ENCODE data around the gene ZNF768.
"Not testable (repeated sequence)": the region's sequence is repeated elsewhere in the genome, so short reads cannot be mapped to it uniquely, and the experiment has no call there.

ZNF768 gene

DNA sequence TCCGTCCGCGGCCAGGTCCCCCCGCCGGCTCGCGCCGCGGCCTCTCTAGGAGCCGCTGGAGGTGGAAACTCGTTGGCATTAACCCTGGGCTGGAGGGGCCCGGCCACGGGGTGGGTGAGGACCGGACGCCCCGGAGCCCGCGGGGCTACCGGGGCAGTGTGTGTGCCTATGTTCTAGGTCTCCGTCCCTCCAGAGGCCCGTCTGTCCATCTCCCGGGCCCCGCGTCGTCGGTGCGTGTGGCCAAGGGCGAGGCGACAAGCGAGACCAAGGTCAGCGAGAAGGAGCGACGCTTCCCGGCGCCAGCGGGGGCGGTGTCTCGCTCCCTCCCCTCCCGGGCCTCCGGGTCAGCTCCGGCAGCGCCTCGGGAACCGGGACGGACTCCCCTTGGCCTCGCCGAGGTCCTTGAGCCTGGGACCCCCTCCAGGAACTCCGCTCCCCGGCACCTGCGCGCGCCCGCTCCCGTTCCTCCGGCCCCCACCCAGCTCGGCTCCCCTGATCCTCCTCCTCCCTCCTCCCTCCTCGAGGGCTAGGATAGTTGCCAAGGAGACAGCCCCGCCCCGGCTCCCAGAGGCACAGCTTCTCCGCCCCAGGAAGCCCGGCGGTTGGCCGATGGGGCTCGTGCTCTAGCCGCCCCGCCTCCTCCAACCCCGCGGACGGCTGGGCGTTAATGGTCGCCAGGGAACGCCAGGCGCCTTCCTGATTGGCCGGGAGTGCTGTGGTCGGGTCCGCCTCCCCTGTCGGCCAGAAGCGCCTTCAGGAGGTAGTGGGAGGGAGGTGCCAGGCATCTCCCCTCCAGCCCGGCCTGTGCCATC is 663 bp upstream of the ZNF768 start:
- DNase-seq (ENCODE audit: low spot score) = peak; percentile 99
- in situ Hi-C loops (cut with MboI; ENCODE audit: low pct_unique_long_range_greater_than_20kb, low sequenced_read_pairs, unreplicated experiment) = loop anchor here (25.0 kb wide), 1 partner anchor 110 kb away; no protein-coding TSS in a partner anchor
- TF ChIP-seq CTCF (IDR thresholded peaks at IDR 0.05; ENCODE audit: extremely low read depth, insufficient read depth, missing control alignments) = peak; percentile 4

DNA sequence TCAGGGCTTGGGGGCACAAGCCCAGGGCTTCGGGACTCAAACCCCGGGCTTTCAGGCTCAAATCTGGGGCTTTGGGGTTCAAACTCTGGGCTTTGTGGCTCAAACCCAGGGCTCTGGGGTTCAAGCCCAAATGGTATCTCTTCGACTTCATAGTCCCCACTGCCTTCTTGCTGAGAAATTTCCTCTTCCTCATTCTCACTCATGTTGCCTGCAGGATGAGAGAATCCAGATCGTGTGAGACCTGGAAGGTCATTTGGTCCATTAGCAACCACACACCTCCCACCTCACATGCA is 576 bp downstream of the ZNF768 start:
- in situ Hi-C loops (cut with MboI; ENCODE audit: low pct_unique_long_range_greater_than_20kb, low sequenced_read_pairs, unreplicated experiment) = loop anchor here (25.0 kb wide), 1 partner anchor 112 kb away; no protein-coding TSS in a partner anchor
- no peak for DNase-seq (ENCODE audit: low spot score)
- TF ChIP-seq CTCF (IDR thresholded peaks at IDR 0.05; ENCODE audit: extremely low read depth, insufficient read depth, missing control alignments) = no peak

- DNase-seq (ENCODE audit: low spot score) = no peak
- no peak for TF ChIP-seq CTCF (IDR thresholded peaks at IDR 0.05; ENCODE audit: extremely low read depth, insufficient read depth, missing control alignments)
- in situ Hi-C loops (cut with MboI; ENCODE audit: low pct_unique_long_range_greater_than_20kb, low sequenced_read_pairs, unreplicated experiment) = loop anchor here (25.0 kb wide), 1 partner anchor 112 kb away; no protein-coding TSS in a partner anchor
These were observed 1.5 kb downstream of the ZNF768 start for GRCh38 chr16:30524575-30525568.

DNA sequence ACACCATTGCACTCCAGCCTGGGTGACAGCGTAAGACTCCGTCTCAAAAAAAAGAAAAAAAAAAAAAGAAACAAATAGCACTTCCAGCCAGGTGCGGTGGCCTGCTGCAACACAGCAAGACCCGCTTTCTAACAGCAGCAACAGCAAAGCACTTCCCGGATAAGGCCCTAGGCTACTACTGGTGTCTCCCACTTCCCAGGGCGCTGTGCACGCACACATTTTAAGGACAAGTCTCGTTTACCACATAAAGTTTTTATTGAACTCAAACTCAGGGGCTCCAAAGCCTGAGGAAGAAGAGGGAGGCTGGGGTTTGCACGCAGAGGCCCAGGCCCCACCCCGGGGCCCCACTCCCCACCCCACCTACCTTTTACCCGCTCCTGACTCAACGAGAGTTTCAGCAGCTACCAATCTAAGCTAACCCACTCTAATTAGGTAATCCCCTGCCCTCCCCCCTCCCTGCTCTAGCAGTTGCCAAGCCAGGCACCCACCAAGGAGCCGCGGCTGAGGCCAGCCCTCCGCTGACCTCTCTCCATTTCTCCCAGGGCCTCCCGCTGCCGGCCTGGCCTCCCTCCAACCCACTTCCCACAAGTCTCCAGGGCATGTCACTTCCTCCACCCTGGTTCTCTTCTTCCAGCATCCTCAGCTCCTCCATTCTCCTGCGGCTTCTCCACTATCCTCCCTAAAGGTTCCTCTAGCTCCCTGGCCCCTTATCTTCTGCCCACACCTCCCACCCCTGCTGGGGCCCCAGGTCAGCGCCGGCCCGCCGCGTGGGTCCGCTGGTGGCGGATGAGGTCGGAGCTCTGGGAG is 2.4 kb downstream of the ZNF768 start:
- no peak for TF ChIP-seq CTCF (IDR thresholded peaks at IDR 0.05; ENCODE audit: extremely low read depth, insufficient read depth, missing control alignments)
- no peak for DNase-seq (ENCODE audit: low spot score)
- in situ Hi-C loops (cut with MboI; ENCODE audit: low pct_unique_long_range_greater_than_20kb, low sequenced_read_pairs, unreplicated experiment) = no loop called here

DNA sequence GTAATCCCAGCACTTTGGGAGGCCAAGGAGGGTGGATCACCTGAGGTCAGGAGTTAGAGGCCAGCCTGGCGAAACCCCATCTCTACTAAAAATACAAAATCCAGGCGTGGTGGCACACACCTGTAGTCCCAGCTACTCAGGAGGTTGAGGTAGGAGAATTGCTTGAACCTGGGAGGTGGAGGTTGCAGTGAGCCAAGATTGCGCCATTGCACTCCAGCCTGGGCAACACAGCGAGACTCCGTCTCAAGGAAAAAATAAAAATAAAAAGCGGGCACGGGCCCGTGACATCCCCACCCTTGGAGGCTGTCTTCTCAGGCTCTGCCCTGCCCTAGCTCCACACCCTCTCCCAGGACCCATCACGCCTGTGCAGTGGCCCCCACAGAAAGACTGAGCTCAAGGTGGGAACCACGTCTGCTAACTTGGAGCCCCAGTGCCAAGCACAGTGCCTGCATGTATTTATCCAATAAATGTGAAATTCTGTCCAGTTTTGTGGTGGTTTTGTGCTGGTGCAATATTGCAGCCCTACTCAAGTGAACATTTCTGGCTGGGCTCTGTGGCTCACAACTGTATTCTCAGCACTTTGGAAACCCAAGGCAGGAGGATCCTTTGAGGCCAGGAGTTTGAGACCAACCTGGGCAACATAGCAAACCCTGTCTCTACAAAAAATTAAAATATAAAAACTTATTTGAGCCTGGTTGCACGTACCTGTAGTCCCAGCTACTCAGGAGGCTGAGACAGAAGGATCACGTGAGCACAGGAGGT is 3.5 kb downstream of the ZNF768 start:
- in situ Hi-C loops (cut with MboI; ENCODE audit: low pct_unique_long_range_greater_than_20kb, low sequenced_read_pairs, unreplicated experiment); DNase-seq (ENCODE audit: low spot score): not testable (repeated sequence)

DNA sequence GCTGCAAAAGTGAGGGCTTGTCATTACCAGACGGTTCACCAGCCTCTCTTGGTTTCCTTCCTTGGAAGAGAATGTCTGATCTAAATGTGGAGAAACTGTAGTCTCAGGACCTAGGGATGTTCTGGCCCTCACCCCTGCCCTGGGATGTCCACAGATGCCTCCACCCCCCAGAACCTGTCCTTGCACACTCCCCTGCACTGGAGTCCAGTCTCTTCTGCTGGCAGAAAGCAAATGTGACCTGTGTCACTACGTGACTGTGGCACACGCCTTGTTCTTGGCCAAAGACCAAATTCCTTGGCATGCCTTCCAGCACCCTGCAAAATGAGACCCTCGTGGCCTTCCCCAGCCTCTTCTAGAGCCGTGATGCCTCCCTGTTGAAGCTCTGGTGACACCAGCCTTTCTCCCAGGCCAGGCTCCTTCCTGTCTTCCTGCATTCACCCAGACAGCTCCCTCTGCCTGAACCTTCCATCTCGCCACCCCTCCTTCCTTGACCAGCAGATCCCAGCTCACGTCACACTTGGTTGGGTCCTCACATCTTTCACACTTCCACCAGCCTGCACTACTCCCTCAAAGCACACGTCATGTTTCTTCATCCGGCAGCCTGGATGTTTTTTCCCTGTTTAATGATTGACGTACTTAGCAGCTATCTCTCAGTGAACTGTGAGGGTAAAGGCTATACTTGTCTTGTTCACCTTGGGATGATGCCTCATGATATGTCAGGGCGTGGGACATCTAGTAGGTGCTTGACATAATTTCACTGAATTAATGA is 4.3 kb downstream of the ZNF768 start:
- no peak for DNase-seq (ENCODE audit: low spot score)
- in situ Hi-C loops (cut with MboI; ENCODE audit: low pct_unique_long_range_greater_than_20kb, low sequenced_read_pairs, unreplicated experiment) = no loop called here
- TF ChIP-seq CTCF (IDR thresholded peaks at IDR 0.05; ENCODE audit: extremely low read depth, insufficient read depth, missing control alignments) = no peak
